GM23338 (cell line): Measurements from ENCODE around the gene COL4A6. TPM values are rescaled to one million over a fixed set of nuclear protein-coding genes. Genes with fewer than 3 reads are reported as not detected.

Source experiments
- ATAC-seq: fragments of 200-7000 bp; cut with Tn5 transposase; 3 replicates; pipeline ENCODE4 v1.9.1; 2020
- DNase-seq: peaks from one replicate; pipeline ENCODE4 v3.0.0-alpha.2; 2015; ENCODE audit warnings: low spot score
- H2AFZ ChIP-seq: fragments of 200-600 bp; sonication (generic); 2 replicates; pipeline ENCODE4 v1.8.0; 2016; ENCODE audit warnings: antibody characterized with exemption, mild to moderate bottlenecking, moderate library complexity
- H3F3A ChIP-seq: fragments of 200-600 bp; sonication (generic); replicated peaks from 2 replicates; pipeline ENCODE4 v1.8.0; 2017; ENCODE audit warnings: antibody characterized with exemption, mixed run types, low read depth
- H3K27ac ChIP-seq: fragments of 200-600 bp; sonication (generic); 2 replicates; pipeline ENCODE4 v1.6.1; 2016; ENCODE audit warnings: low read depth
- H3K27me3 ChIP-seq: fragments of 200-600 bp; sonication (generic); 2 replicates; pipeline ENCODE4 v1.8.0; 2016; ENCODE audit warnings: mild to moderate bottlenecking, mixed run types, moderate library complexity; ENCODE audit not compliant: insufficient read depth
- H3K36me3 ChIP-seq: fragments of 200-600 bp; sonication (generic); 2 replicates; pipeline ENCODE4 v1.8.0; 2016; ENCODE audit warnings: mild to moderate bottlenecking; ENCODE audit not compliant: insufficient read depth
- H3K4me1 ChIP-seq: fragments of 200-600 bp; sonication (generic); 2 replicates; pipeline ENCODE4 v1.8.0; 2016; ENCODE audit warnings: mild to moderate bottlenecking, moderate library complexity; ENCODE audit not compliant: insufficient read depth
- H3K4me2 ChIP-seq: fragments of 200-600 bp; sonication (generic); 2 replicates; pipeline ENCODE4 v1.7.1; 2017; ENCODE audit warnings: mixed run types
- H3K4me3 ChIP-seq: fragments of 200-600 bp; sonication (generic); 2 replicates; pipeline ENCODE4 v1.6.1; 2016; ENCODE audit warnings: mixed run types
- H3K79me2 ChIP-seq: fragments of 200-600 bp; sonication (generic); replicated peaks from 2 replicates; pipeline ENCODE4 v1.8.0; 2017; ENCODE audit warnings: mild to moderate bottlenecking; ENCODE audit not compliant: insufficient read depth
- H3K9me2 ChIP-seq: fragments of 200-600 bp; sonication (generic); 2 replicates; pipeline ENCODE4 v1.8.0; 2017; ENCODE audit not compliant: insufficient read depth
- H4K20me1 ChIP-seq: fragments of 200-600 bp; sonication (generic); replicated peaks from 2 replicates; pipeline ENCODE4 v1.8.0; 2017; ENCODE audit warnings: mild to moderate bottlenecking; ENCODE audit not compliant: insufficient read depth
- H3K27ac Mint-ChIP-seq: 2 replicates; pipeline ENCODE4 v1.8.0; 2020; ENCODE audit warnings: inconsistent platforms, mild to moderate bottlenecking, moderate library complexity, mixed read lengths
- H3K27me3 Mint-ChIP-seq: 3 replicates; pipeline ENCODE4 v1.8.0; 2022; ENCODE audit warnings: low read depth, mild to moderate bottlenecking, moderate library complexity, mixed read lengths, inconsistent platforms; ENCODE audit not compliant: insufficient read depth, poor library complexity
- H3K36me3 Mint-ChIP-seq: 3 replicates; pipeline ENCODE4 v1.8.0; 2021; ENCODE audit warnings: low read depth, mild to moderate bottlenecking, inconsistent platforms, moderate library complexity, mixed read lengths
- H3K4me1 Mint-ChIP-seq: 3 replicates; pipeline ENCODE4 v1.8.0; 2020; ENCODE audit warnings: mild to moderate bottlenecking, inconsistent platforms, mixed read lengths
- H3K4me3 Mint-ChIP-seq: 3 replicates; pipeline ENCODE4 v1.8.0; 2021; ENCODE audit warnings: moderate library complexity, mild to moderate bottlenecking, inconsistent platforms, mixed read lengths
- H3K9me3 Mint-ChIP-seq: 3 replicates; pipeline ENCODE4 v1.8.0; 2020; ENCODE audit warnings: moderate library complexity, mild to moderate bottlenecking, inconsistent platforms, mixed read lengths
- CREB1 ChIP-seq: fragments of 250-450 bp; sonication (Bioruptor Pico); IDR thresholded peaks from 2 replicates; pipeline ENCODE4 v1.5.0; 2020; ENCODE audit warnings: low read depth, mild to moderate bottlenecking, moderate library complexity
- ETS1 ChIP-seq: IDR thresholded peaks from 2 replicates; pipeline ENCODE4 v1.6.1; 2016; ENCODE audit warnings: antibody characterized with exemption
- EZH2 ChIP-seq: fragments of 200-600 bp; sonication (generic); IDR thresholded peaks from one replicate; pipeline ENCODE4 v1.8.0; 2017; ENCODE audit warnings: antibody characterized with exemption, mild to moderate bottlenecking, low read depth; ENCODE audit not compliant: unreplicated experiment
- JUNB ChIP-seq: IDR thresholded peaks from one replicate; pipeline ENCODE4 v1.6.1; 2016; ENCODE audit warnings: antibody characterized with exemption; ENCODE audit not compliant: unreplicated experiment
- NANOG ChIP-seq: IDR thresholded peaks from 2 replicates; pipeline ENCODE4 v1.6.1; 2016; ENCODE audit warnings: antibody characterized with exemption, borderline replicate concordance
- POLR2AphosphoS5 ChIP-seq: IDR thresholded peaks from 2 replicates; pipeline ENCODE4 v1.6.1; 2016; ENCODE audit warnings: antibody characterized with exemption, low read depth
- STAT1 ChIP-seq: IDR thresholded peaks from one replicate; pipeline ENCODE4 v1.6.1; 2016; ENCODE audit warnings: antibody characterized with exemption; ENCODE audit not compliant: unreplicated experiment
- ZNF114 ChIP-seq: fragments of 250-450 bp; sonication (Bioruptor Pico); IDR thresholded peaks from 2 replicates; pipeline ENCODE4 v1.5.0; 2020; ENCODE audit warnings: mild to moderate bottlenecking, moderate library complexity
- ZNF331 ChIP-seq: fragments of 250-450 bp; sonication (Bioruptor Pico); IDR thresholded peaks from 2 replicates; pipeline ENCODE4 v1.5.0; 2020; ENCODE audit warnings: low read depth, mild to moderate bottlenecking, moderate library complexity
- polyA plus RNA-seq: library from polyadenylated mRNA; unstranded; fragments of >200 nt; fragmentation: Nextera tagmentation; extraction: Ambion mirVana; gene quantifications from 2 replicates; pipeline ENCODE4 v1.2.1, GENCODE V29; 2016
- total RNA-seq: library from RNA; depleted of rRNA; stranded (reverse); fragments of >200 nt; shearing (Covaris generic); gene quantifications from 2 replicates; pipeline ENCODE4 v1.2.3, GENCODE V29; 2014
- TF ChIP-seq, protein P1 (sequence below): IDR thresholded peaks from one replicate; pipeline ENCODE4 v1.6.1; 2018; ENCODE audit warnings: antibody characterized with exemption; ENCODE audit not compliant: unreplicated experiment
- TF ChIP-seq, protein P2 (sequence below), 2 experiments: fragments of 200-600 bp in 1 of 2; sonication (generic) in 1 of 2; conservative IDR thresholded peaks; 2 replicates each; pipeline versions ENCODE4 v1.5.1 to v1.6.1; 2016 to 2017; ENCODE audit warnings: antibody characterized with exemption in 2 of 2, low read depth in 2 of 2, mild to moderate bottlenecking in 2 of 2, moderate library complexity in 1 of 2

COL4A6 gene
- total and polyA plus RNA-seq, 2 experiments from 2014 or later = 4.1 to 15.2 TPM

GRCh38 chrX:108160309-108160708, 277.9 kb downstream of the COL4A6 start:
- H3K27me3 ChIP-seq = no peaks in the 10 kb centered on the region
- TF ChIP-seq ZNF331 (no peak), NANOG (no peak), POLR2AphosphoS5 (no peak), ETS1 (no peak), ZNF114 (CRISPR knock-in tag) (no peak), CREB1 (no peak), JUNB (no peak), STAT1 (no peak), EZH2 (no peak)
- TF ChIP-seq, protein P1, sequence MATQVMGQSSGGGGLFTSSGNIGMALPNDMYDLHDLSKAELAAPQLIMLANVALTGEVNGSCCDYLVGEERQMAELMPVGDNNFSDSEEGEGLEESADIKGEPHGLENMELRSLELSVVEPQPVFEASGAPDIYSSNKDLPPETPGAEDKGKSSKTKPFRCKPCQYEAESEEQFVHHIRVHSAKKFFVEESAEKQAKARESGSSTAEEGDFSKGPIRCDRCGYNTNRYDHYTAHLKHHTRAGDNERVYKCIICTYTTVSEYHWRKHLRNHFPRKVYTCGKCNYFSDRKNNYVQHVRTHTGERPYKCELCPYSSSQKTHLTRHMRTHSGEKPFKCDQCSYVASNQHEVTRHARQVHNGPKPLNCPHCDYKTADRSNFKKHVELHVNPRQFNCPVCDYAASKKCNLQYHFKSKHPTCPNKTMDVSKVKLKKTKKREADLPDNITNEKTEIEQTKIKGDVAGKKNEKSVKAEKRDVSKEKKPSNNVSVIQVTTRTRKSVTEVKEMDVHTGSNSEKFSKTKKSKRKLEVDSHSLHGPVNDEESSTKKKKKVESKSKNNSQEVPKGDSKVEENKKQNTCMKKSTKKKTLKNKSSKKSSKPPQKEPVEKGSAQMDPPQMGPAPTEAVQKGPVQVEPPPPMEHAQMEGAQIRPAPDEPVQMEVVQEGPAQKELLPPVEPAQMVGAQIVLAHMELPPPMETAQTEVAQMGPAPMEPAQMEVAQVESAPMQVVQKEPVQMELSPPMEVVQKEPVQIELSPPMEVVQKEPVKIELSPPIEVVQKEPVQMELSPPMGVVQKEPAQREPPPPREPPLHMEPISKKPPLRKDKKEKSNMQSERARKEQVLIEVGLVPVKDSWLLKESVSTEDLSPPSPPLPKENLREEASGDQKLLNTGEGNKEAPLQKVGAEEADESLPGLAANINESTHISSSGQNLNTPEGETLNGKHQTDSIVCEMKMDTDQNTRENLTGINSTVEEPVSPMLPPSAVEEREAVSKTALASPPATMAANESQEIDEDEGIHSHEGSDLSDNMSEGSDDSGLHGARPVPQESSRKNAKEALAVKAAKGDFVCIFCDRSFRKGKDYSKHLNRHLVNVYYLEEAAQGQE = no peak
- Mint-ChIP-seq H3K27me3 (peaks cover 3% of the 10 kb centered on the region), H3K4me3 (no peak overlapping the region), H3K9me3 (no peaks in the 10 kb centered on the region), H3K27ac (no peak overlapping the region), H3K4me1 (no peaks in the 10 kb centered on the region), H3K36me3 (peaks cover 4% of the 10 kb centered on the region; the same call in 2 of the 3 replicates)
- no peak overlapping the region for H3K4me3 ChIP-seq
- H4K20me1 ChIP-seq = no peaks in the 10 kb centered on the region
- ATAC-seq (no peak), DNase-seq (no peak)
- no peaks in the 10 kb centered on the region for H3K36me3 ChIP-seq
- H2AFZ ChIP-seq = no peak overlapping the region
- H3K9me2 ChIP-seq = no peaks in the 10 kb centered on the region
- H3K4me1 ChIP-seq = no peaks in the 10 kb centered on the region
- H3K4me2 ChIP-seq = no peak overlapping the region
- H3K79me2 ChIP-seq = no peaks in the 10 kb centered on the region
- no peaks in the 10 kb centered on the region for H3F3A ChIP-seq
- no peak overlapping the region for H3K27ac ChIP-seq

GRCh38 chrX:108159028-108159670, 279.1 kb downstream of the COL4A6 start:
- Mint-ChIP-seq H3K36me3 (peaks cover 4% of the 10 kb centered on the region; the same call in 2 of the 3 replicates), H3K27me3 (peaks cover 3% of the 10 kb centered on the region), H3K9me3 (no peaks in the 10 kb centered on the region), H3K27ac (no peak overlapping the region), H3K4me3 (no peak overlapping the region), H3K4me1 (peaks cover 6% of the 10 kb centered on the region; the same call in 2 of the 3 replicates)
- Histone ChIP-seq H2AFZ (no peak overlapping the region), H3F3A (no peaks in the 10 kb centered on the region), H3K4me3 (no peak overlapping the region), H3K27me3 (no peaks in the 10 kb centered on the region), H3K27ac (no peak overlapping the region), H3K4me1 (no peaks in the 10 kb centered on the region), H3K9me2 (no peaks in the 10 kb centered on the region), H3K36me3 (no peaks in the 10 kb centered on the region), H3K4me2 (no peak overlapping the region), H4K20me1 (no peaks in the 10 kb centered on the region), H3K79me2 (no peaks in the 10 kb centered on the region)
- DNase-seq = no peak
- no peak for ATAC-seq
- TF ChIP-seq, protein P2, sequence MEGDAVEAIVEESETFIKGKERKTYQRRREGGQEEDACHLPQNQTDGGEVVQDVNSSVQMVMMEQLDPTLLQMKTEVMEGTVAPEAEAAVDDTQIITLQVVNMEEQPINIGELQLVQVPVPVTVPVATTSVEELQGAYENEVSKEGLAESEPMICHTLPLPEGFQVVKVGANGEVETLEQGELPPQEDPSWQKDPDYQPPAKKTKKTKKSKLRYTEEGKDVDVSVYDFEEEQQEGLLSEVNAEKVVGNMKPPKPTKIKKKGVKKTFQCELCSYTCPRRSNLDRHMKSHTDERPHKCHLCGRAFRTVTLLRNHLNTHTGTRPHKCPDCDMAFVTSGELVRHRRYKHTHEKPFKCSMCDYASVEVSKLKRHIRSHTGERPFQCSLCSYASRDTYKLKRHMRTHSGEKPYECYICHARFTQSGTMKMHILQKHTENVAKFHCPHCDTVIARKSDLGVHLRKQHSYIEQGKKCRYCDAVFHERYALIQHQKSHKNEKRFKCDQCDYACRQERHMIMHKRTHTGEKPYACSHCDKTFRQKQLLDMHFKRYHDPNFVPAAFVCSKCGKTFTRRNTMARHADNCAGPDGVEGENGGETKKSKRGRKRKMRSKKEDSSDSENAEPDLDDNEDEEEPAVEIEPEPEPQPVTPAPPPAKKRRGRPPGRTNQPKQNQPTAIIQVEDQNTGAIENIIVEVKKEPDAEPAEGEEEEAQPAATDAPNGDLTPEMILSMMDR (conservative IDR thresholded peaks at IDR 0.05; ENCODE audit: low read depth in 2 of 2) = no peak
- TF ChIP-seq NANOG = no peak
